Measurements from ENCODE around the gene LPP.

DNA sequence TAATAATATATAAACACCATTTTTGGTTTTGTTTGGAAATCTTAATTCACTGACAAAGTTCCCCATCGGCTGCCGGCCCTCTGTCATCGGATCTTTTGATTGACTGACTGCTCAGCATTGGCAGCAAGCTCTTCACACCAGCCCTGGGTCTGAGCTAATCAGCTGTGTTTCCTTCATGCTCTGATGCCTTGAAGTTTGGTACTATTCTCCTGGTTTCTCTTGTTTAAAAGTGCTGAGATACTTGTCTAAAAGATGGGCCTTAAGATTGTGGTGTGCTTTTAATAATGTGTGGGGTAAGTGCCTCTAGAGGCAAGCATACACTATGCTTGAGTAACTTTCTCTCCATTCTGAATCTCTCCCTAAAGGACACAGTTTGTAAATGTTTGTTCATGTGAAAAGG is 602.3 kb downstream of the LPP start:
- TF ChIP-seq, protein P1, sequence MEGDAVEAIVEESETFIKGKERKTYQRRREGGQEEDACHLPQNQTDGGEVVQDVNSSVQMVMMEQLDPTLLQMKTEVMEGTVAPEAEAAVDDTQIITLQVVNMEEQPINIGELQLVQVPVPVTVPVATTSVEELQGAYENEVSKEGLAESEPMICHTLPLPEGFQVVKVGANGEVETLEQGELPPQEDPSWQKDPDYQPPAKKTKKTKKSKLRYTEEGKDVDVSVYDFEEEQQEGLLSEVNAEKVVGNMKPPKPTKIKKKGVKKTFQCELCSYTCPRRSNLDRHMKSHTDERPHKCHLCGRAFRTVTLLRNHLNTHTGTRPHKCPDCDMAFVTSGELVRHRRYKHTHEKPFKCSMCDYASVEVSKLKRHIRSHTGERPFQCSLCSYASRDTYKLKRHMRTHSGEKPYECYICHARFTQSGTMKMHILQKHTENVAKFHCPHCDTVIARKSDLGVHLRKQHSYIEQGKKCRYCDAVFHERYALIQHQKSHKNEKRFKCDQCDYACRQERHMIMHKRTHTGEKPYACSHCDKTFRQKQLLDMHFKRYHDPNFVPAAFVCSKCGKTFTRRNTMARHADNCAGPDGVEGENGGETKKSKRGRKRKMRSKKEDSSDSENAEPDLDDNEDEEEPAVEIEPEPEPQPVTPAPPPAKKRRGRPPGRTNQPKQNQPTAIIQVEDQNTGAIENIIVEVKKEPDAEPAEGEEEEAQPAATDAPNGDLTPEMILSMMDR (IDR thresholded peaks at IDR 0.05): no peak
- TF ChIP-seq POLR2A (IDR thresholded peaks at IDR 0.05): no peak

All from stomach (tissue), 4 donors.